Activated T-cell treated with anti-CD3 and anti-CD28 coated beads for 4 hours (primary cell): ENCODE data around the gene CNTNAP2.

Experiments
- DNase-seq: peaks from one replicate; pipeline ENCODE4 v3.0.0-alpha.2; 2020

CNTNAP2 gene

DNA sequence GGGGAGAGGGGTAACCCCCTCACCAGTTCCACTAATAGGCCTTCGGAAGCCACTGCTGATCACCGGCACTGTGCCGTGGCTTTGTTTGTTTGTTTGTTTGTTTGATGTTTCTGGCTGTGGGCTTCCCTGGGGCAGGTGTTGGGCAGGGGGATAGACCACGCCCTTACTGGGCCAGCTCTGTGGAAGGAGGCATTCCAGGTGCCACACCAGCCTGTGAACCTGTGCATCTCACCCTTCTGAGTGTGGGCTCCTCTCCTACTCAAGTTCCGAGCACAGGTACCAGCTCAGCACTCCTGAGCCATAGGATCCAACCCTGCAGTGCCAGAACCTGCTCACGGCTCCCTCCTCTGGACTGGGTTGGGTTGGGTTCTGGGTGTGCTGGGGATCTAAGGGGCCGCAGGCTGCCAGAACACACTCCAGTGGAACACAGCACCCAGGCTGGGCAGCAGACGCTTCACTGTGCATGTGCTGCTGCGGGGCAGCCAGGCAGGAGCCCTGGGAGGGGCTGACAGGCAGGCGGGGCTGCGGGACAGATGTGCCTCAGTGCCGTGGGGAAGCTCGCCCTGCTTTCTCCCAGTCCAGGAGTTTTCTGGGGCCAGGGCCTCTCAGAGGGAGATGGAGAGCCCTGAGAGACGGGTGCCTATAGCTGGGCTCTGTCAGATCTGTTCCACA is 1053.9 kb downstream of the CNTNAP2 start:
- no peak for DNase-seq

DNA sequence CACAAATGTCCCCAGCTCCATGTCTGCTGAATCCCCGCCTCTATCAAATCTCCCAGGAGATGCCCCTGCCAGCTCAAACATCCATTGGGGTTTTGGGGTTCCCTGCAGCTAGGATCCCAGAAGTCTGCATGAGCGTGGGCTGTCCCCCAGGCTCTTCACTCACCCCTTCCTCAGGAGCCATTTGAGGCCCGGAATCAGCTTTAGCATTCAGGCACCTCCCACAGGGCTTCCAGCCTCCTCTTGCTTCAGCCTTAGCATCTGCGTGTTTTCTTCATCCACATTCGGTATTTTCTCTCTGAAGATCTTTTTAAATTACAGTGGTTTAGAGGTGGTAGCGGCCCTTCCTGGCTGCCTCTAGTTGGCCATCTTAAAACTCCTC is 1054.4 kb downstream of the CNTNAP2 start:
- DNase-seq: no peak

DNA sequence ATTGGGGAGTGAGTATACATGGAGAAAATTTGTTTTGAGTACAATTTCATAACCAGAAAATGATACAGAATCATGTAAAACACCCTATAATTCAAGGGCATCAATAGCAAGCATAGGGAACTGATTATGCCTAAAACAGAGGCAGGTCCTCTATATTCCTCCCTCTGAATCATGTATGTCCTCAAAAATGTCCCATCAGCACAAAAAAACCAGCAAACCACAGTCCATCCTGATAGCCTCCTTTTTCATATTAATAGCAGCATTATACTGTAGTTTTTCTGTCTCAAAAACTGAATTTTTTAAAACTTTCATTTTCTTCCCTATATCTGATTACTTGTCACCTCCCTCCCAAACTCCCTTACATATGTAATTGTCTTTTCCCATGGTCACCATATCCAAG is 1057.3 kb downstream of the CNTNAP2 start:
- no peak for DNase-seq

DNA sequence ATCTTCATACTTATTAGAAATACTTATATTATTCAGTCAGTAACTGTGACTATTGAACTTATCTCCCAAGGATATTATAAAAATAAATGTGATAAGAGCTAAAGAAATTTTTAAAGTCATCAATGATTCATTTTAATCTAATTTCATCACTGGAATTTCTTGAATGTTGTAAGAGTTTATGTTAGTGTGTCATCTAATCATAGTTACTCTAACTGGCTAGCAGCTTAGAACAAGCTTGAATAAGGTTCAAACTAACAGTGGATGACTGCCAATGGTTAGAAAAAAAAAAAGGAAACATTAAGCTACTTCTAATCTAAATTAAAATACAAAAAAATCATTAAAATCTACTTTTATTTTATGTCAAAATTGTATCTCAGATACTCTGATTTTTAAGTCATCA is 1066.3 kb downstream of the CNTNAP2 start:
- DNase-seq: no peak

DNA sequence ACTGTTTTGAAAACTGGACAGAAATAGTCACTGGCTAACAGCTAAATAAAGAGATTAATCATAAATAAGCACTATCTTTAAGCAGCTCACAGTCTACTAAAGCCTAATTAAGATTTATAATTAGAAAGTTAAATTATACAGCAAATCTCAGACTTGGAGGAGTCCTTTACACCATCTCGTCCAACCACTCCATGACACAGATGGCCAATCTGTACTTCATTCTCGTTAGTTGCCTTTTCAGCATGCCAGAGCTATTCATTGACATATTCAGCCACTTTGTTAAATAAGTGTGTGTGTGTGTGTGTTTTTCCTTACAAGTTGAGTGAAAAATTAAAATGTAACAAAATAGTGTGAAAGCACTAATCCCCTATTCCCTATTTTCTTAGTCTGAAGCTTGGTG is 1066.7 kb downstream of the CNTNAP2 start:
- DNase-seq: no peak

DNA sequence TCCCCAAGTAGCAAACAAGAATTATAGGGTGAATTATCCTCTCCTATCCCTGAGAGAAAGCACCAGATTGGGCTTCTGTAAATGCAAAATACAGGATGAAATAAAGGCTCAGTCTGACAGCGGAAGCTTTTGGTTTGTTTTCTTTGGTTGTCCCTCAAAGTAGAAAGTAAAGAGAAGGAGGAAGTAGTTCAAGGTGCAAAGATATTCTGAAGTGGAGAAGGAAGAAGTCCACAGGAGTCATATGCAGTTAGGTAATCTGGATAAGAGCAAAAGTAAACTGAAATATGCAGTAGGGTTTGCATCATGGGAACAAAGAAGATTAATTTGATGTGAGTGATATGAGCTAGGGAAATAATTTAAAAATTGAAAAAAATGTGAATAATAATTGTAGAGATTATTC is 1071.9 kb downstream of the CNTNAP2 start:
- no peak for DNase-seq

DNA sequence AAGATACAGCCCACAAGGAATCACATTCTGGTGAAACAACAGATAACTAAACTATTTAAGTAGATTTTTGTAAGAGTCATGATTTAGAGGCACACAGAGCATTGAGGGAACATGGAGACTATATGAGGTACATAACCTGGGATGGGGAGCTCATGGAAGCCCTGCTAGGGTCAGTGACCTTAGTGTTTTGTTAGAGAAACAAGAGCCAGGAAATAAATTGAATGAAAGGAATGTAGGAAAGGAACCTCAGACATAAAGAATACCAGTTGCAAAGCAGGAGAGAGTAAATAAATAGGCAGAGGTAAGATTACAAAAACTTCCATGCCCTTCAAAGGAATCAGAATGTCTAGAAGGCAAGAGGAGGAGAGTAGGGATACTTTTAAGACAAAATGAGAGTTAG is 1076.9 kb downstream of the CNTNAP2 start:
- no peak for DNase-seq

DNA sequence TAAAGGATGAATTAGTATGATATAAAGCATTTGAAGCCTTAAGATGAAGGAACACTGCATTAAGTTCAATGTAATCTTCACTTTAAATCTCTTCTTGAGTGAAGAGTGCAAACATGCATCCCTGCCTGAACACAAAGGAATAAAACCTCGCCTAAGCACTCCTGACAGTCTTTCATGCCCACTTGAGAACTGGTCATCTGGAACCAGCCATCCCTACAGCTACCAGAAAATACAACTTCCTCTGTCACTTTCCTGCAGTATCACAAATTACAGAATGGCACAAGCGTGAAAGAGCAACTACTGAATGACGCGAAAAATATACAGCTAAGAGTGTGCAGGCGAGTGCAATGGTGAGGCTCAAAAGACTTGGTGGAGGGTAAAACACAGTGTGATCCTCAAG is 1079.9 kb downstream of the CNTNAP2 start:
- no peak for DNase-seq

DNA sequence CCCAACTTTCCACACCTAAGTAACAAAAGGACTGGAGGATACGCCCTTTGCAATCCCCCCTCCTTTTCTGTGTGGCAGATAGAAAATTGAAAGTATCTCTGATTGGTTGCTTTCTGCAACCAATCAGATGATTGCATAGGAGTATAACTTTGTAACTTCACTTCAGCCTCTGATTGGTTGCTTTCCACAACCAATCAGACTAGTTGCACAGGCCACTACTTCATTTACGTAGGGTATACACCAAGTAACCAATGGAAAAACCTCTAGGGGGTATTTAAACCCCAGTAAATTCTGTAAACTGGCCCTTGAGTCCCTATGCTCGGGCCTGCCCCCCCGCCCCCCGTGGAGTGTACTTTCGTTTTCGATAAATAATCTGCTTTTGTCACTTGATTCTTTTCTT is 1080.4 kb downstream of the CNTNAP2 start:
- no peak for DNase-seq

DNA sequence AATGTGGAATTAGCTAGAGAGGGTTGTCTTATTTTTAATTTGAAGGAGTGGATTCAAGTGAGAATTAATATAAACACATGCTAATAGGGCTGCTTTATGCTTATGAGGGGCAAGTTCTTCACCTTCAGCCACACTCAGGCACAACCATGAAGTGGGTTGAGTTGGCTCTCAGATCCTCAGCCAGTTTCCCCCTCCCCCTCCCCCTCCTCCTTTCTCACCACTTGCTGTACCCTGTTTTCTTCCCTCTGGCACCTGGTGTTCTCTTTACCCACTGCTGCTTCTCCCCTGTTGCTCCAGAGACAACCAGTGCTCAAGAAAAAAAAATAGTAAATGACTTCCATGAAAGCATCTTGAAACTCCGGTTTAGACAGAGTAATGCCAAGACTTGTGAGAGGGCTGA is 1083.3 kb downstream of the CNTNAP2 start:
- DNase-seq: no peak

DNA sequence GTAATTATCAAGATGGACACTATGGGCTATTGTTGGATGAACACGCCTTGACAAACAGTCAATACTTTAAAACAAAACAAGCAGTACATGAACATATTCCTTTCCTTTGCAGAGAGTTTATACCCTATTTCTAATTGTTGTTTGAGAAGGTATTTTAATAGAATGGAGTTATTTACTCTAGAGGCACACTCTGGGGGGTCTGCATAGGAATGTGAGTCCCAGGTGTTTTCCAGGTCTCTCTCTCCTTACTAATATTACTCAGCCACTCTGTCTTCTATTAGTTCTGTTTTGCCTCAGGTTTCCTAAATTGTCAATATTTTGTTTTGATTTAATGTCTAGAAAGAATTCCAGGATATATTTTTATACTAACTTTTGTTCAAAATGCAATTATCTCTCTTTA is 1091.4 kb downstream of the CNTNAP2 start:
- no peak for DNase-seq

DNA sequence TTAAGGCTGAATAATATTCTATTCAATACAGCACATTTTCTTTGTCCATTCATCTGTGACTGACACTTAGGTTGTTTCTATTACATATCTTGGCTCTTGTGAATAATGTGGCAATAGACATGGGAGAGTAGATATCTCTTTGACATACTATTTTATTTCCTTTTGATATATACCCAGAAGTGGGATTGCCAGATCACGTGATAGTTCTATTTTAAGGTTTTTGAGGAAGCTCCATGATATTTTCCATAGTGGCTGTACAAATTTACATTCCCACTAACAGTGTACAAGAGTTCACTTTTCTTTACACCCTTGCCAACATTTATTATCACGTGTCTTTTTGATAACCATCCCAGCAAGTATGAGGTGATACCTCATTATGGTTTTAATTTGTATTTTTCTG is 1114.7 kb downstream of the CNTNAP2 start:
- no peak for DNase-seq

DNA sequence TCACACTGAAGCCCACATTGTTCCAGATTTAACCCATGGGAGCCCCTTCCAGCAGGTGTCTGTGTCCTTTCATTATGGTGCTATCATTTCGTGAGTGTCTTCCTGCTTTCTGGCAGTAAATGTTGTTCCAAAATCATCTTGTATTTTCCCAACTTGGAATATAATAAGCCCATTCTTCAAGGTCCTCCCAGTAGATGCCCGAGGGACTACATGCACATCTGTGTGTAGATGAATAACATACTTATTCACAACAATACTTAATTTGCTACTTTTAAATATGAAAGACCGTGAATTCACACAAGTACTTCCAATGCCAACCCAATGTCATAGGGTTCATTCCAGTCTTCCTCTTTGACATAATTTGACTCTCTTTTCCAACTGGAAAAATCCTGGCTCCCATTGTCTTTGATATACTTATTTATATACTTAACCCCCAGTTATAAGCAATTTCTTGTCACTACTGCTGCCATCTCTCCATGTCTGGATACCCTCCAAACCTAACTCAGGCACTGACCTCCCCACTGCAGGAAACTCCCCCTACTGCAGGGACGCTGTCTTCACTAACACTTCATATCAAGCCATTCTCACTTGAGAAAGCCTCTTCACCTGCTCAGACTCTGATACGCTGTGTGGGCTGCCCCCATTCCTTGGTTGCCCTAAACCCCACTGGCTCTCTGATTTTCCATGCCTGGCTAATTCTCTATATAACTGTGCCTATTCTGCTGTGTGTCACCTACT is 1119.2 kb downstream of the CNTNAP2 start:
- no peak for DNase-seq

DNA sequence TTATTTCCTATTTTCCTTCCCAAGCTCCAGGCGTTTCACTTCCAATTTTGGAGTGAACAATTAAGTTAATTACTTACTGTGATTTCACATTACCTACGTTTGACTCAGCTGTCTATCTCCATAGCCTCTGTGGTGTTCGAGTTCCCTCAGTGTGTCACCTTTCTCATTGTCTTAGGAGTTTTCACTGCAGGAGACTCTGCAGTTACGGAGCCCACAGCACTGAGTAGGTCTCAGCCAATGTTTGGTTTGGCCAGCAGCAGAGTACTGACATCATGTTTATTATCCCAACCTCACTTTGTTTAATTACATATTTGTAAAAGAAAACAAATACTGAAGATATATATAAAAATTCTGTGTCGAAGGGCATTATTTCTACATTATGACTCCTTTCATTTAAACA is 1123.9 kb downstream of the CNTNAP2 start:
- DNase-seq: no peak

DNA sequence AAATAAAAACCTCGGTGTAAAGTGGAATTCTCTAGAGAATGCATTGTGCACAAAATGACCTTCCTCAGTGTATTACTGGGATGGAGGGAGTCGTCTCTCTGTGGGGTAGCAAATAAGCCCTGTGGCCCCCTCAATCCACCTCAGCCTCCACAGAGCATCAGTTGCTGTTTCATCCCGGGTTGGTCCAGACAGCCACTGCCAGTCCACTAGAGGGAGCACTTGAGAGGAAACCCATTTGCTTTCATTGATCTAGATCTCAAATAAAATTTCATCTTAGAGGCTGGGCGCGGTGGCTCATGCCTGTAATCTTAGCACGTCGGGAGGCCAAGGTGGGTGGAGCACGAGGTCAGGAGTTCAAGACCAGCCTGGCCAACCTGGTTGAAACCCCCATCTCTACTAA is 1128.7 kb downstream of the CNTNAP2 start:
- DNase-seq: no peak

DNA sequence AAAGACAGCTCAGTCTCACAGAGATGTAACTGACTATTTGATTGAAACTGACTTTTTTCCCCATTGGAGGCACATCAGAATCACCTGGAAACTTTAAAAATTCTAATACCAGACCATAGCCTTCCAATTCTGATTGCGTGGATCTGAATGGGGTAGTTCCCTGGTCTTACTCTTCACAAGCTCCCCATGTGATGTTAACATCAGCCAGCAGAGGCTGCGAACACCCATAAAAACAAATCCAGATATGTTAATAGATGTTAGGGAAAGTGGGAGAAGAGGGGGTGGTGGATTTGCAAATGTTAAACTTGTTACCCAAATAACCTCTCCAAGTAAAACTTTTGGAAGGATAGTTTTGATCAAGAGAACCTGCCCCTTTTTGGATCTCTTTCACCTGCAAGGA is 1133.4 kb downstream of the CNTNAP2 start:
- no peak for DNase-seq

DNA sequence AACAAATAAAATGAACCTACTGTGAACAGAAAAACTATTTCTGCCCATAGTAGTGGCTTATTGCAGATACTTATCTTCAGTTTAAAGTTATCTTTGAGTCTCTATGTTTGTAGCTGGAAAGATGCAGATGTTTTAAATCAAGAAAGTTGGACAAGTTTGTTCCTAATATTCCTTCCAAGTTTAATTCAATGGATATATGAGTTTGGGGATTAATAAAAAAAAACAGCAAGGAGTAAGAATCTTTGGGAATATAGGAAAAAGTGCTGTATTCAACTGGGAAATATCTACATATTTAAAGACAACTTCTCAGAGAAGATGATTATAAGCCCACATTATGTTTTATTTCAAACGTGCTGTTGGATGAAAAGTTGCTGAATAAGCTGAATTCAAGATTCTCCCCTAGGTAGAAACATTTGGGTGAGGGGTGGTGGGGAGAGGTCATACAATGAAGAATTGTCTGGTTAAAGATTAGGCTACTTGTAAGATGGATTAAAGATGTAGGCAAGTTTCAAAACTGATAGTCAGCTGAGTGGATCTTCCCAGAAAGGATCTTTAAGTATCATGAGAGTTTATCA is 1135.2 kb downstream of the CNTNAP2 start:
- DNase-seq: no peak

DNA sequence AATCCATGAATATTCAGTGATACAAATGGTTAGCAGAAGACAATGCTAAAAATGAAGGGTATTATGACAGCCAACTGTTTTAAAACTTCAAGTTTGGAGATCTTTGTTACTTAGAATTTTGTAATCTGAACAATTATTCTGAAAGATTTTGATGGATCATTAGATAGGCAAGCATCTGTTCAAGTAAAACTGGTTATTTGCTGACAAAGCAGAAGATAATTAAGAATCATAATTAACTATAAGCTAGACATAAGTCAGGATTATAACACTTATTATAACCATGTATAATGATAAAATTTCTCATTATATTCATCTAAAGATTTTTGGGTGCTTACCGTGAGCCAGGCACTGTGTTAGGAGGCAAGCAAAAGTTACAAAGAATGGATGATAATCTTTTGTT is 1145.1 kb downstream of the CNTNAP2 start:
- DNase-seq: no peak

DNA sequence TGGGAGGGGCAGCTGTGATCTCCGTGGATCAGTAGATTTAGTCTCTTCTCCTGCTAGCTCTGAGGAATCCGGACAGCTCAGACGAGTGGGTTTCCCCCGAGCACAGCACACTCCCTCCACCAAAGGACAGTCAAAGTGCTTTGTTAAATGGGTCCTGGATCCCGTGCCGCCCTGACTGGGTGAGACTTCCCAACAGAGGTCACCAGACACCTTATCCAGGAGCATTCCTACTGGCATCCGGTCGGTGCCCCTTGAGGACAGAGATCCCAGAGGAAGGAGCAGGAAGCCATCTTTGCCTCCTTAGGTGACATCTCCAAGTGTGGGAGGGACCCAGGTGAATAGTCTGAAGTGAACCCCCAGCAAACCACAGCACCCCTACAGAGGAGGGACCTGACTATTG is 1148.9 kb downstream of the CNTNAP2 start:
- DNase-seq: no peak

DNA sequence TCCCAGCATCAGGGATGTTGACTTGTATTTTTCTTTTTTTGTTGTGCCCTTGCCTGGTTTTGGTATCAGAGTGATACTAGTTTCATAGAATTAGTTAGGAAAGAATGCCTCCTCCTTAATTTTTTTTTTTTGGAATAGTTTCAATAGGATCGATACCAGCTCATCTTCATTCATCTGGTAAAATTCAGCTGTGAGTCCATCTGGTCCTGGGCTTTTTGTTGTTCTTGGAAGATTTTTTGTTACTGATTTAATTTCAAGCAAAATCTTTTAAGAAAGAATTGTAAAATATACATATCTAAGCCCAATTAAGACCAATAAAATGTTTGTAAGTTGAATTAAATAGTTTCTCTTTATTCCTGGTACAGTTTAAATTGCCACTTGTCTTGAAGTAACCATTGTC is 1159.5 kb downstream of the CNTNAP2 start:
- DNase-seq: no peak

DNA sequence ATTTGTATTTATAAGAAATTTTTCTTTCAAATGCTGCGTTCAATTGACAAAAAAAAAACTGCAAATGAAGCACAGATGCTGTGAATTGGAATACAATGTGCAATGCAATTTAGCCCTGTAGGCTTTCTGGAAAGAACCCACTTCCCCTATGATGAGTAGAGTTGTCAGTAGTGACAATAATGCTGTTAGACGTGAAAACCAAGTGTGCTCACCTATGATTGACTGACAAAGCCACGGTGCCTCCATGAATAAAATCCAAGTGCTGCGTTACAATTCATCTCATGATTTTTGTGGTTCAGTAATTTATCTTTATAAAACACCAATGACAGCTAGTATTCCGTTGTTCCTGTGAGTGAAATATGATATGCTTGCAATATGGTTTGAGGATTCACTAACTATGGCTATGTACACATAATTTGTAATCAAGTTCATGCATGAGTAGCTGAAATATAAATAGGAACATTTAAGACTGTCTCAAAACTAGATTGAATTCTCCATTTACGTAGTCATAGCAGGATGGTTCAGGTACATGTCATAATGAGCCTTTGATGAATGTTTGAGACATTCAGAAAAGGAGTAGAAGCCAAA is 1160.3 kb downstream of the CNTNAP2 start:
- DNase-seq: no peak

DNA sequence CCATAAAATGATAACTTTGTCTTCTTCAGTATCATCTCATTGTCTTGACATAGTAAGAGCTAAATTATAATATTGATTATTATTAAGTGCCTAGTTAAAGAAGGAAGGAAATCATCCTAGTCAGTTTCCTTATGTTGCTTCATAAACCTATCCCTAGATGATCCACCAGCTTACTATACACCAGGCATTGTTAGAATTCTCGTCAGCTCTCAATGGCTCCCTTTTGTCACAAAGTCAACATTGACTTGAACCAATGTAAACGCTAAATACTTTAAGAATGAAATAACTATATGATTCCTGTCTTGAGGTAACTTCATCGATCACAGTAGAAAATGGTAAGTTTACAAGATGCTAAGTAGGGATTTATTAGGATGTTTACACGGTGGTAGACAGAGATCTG is 1162.9 kb downstream of the CNTNAP2 start:
- DNase-seq: no peak

DNA sequence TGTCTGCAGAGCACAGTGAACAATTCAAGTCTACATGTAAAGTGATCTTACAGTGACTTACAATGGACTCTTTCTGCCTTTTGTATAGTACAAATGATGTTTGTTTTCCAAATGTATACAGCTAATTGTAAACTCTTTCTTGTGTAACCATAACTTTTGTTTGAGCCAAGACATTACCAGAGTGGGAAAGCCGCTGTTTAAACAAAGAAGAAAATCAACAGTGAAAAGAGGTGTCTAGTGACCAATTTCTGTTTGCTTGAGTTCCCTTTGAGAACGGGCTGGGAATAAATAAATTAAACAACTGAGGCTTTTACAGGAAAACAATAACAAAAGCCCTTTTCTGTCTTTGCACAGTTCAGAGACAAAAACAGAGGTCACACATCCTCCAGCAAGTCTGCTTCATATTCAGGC is 1163.4 kb downstream of the CNTNAP2 start:
- no peak for DNase-seq

DNA sequence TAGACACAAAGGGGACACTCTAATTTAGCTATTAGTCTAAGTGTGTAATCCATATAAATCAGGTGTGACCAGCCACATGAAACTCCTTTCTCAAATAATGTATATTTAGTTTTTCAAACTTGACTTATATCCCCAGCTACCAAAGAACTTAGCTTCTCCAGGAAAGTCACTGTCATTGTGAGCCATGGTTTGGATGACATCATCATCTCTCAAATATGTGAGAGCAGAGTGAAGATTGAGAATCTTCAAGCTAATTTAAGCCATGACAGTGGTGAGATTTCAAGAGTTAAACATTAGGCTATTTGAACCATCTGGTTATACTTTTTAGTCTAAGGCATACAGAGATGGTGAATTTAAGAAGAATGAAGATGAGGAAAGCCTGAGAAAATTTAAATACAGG is 1165.6 kb downstream of the CNTNAP2 start:
- no peak for DNase-seq
